K562 (cell line): ENCODE data around the gene EOLA1. TPM values are rescaled to one million over a fixed set of nuclear protein-coding genes. Genes with fewer than 3 reads are reported as not detected.

ENCODE experiments used
- ATAC-seq: fragments of 200-7000 bp; cut with Tn5 transposase; 3 replicates; pipeline ENCODE4 v1.9.1; 2020; ENCODE audit warnings: moderate library complexity
- BruUV-seq: library from RNA; stranded (reverse); fragments of 400-500 nt; replicated peaks from 2 replicates; lab custom pipeline; 2021; lab: Mats Ljungman, UMichigan
- CTCF ChIA-PET: fragments of 300-600 bp; formaldehyde crosslinking; extraction: SDS; loops from one replicate; lab custom pipeline; 2021; ENCODE audit warnings: low intra/inter-chr PET ratio; lab: Yijun Ruan, JAX
- POLR2A ChIA-PET: fragments of 300-600, 350-650 bp; sonication (Branson Sonifier 250); formaldehyde crosslinking; extraction: SDS; loops from one replicate; lab custom pipeline; 2021; ENCODE audit warnings: antibody characterized with exemption, inconsistent platforms; lab: Yijun Ruan, JAX
- DNase-seq, 4 experiments: peaks; one replicate each; pipeline versions ENCODE4 v3.0.0 to v3.0.0-alpha.2; 2011 to 2018; ENCODE audit warnings: low spot score in 3 of 4, mixed read lengths in 3 of 4; ENCODE audit errors: extremely low read depth in 1 of 4
- FAIRE-seq: peaks from 2 replicates; lab custom pipeline; 2011; peaks lifted over from hg19 to GRCh38; lab: Jason Lieb, UNC
- H2AFZ ChIP-seq: 2 replicates; pipeline ENCODE4 v1.6.0; 2011; ENCODE audit warnings: low read depth, low read length, control low read depth, inconsistent platforms
- H3K27ac ChIP-seq: fragments of 200-600 bp; 3 replicates; pipeline ENCODE4 v1.8.0; 2011; ENCODE audit warnings: low read depth, mild to moderate bottlenecking, control low read depth, inconsistent platforms, low read length, moderate library complexity, mixed read lengths; ENCODE audit errors: extremely low read depth
- H3K27me3 ChIP-seq, 2 experiments: fragments of 300-600 bp in 1 of 2; 2 replicates in 1 of 2; 3 replicates in 1 of 2; pipeline versions ENCODE4 v1.6.0 to v1.8.0; 2011; ENCODE audit warnings: inconsistent platforms in 2 of 2, low read length in 2 of 2, mild to moderate bottlenecking in 1 of 2, mixed read lengths in 1 of 2, moderate library complexity in 1 of 2; ENCODE audit not compliant: control insufficient read depth in 2 of 2, insufficient read depth in 2 of 2
- H3K36me3 ChIP-seq: fragments of 300-600 bp; 3 replicates; pipeline ENCODE4 v1.8.0; 2011; ENCODE audit warnings: mild to moderate bottlenecking, low read length, inconsistent platforms; ENCODE audit not compliant: control insufficient read depth, insufficient read depth
- H3K4me1 ChIP-seq, 2 experiments: fragments of 200-600 bp in 1 of 2; replicated peaks in 1 of 2; 2 replicates in 1 of 2; 3 replicates in 1 of 2; pipeline versions ENCODE4 v1.5.1 to v1.8.0; 2011; ENCODE audit warnings: inconsistent platforms in 2 of 2, low read length in 2 of 2, mild to moderate bottlenecking in 1 of 2, mixed read lengths in 1 of 2, moderate library complexity in 1 of 2; ENCODE audit not compliant: control insufficient read depth in 2 of 2, insufficient read depth in 2 of 2
- H3K4me2 ChIP-seq: 2 replicates; pipeline ENCODE4 v1.6.1; 2011; ENCODE audit warnings: low read length, control low read depth, inconsistent platforms, mixed read lengths; ENCODE audit not compliant: insufficient read depth
- H3K4me3 ChIP-seq: fragments of 200-600 bp; sonication (generic), shearing (Covaris generic); 2 replicates; pipeline ENCODE4 v1.5.1; 2016; ENCODE audit warnings: control low read depth, inconsistent platforms
- H3K79me2 ChIP-seq: fragments of 200-600 bp; 3 replicates; pipeline ENCODE4 v1.8.0; 2011; ENCODE audit warnings: low read length, inconsistent platforms; ENCODE audit not compliant: control insufficient read depth, insufficient read depth
- H3K9ac ChIP-seq, 2 experiments: 2 replicates each; pipeline versions ENCODE4 v1.6.0 to v1.6.1; 2011; ENCODE audit warnings: low read depth in 2 of 2, low read length in 2 of 2, control low read depth in 1 of 2, inconsistent platforms in 1 of 2, mild to moderate bottlenecking in 1 of 2, mixed read lengths in 1 of 2; ENCODE audit not compliant: insufficient read depth in 1 of 2
- H3K9me1 ChIP-seq: one replicate; pipeline ENCODE4 v1.6.0; 2011; ENCODE audit warnings: inconsistent platforms, mild to moderate bottlenecking, low read length, moderate library complexity; ENCODE audit not compliant: control insufficient read depth, insufficient read depth
- H3K9me3 ChIP-seq: replicated peaks from 2 replicates; pipeline ENCODE4 v1.5.1; 2011; ENCODE audit warnings: low read depth, low read length, inconsistent platforms; ENCODE audit not compliant: control insufficient read depth, insufficient read depth
- H4K20me1 ChIP-seq: replicated peaks from 2 replicates; pipeline ENCODE4 v1.6.1; 2011; ENCODE audit warnings: low read length, inconsistent platforms, mixed read lengths; ENCODE audit not compliant: control insufficient read depth, insufficient read depth
- EGR1 ChIP-seq: fragments of 450-650 bp; conservative IDR thresholded peaks from 2 replicates; pipeline ENCODE4 v1.6.1; 2017; ENCODE audit warnings: mild to moderate bottlenecking
- FOSL1 ChIP-seq: fragments of 200-800 bp; sonication (Bioruptor generic); conservative IDR thresholded peaks from 2 replicates; pipeline ENCODE4 v1.6.1; 2016; ENCODE audit warnings: missing genetic modification characterization, missing compliant biosample characterization
- HNRNPH1 ChIP-seq: fragments of 200-400 bp; formaldehyde crosslinking; optimal IDR thresholded peaks from 2 replicates; pipeline ENCODE3; 2017; ENCODE audit warnings: low read depth, mild to moderate bottlenecking, low read length, moderate library complexity
- MAFF ChIP-seq: IDR thresholded peaks from 2 replicates; pipeline ENCODE4 v1.6.1; 2012; ENCODE audit warnings: low read length, improper control_type of control experiment
- ZNF134 ChIP-seq: fragments of 250-450 bp; sonication (Bioruptor Pico); conservative IDR thresholded peaks from 2 replicates; pipeline ENCODE4 v1.4.0; 2020
- ZNF41 ChIP-seq: fragments of 250-450 bp; sonication (Bioruptor Pico); conservative IDR thresholded peaks from 2 replicates; pipeline ENCODE4 v1.4.0; 2020; ENCODE audit warnings: mild to moderate bottlenecking
- WGBS: fragments of 100-300 bp; shearing (Covaris generic); methylation state at CpG from one replicate; pipeline ENCODE4 v1.1.6; 2016; ENCODE audit warnings: low coverage, mixed read lengths; ENCODE audit not compliant: insufficient coverage; ENCODE audit errors: missing lambda C conversion rate; 5-methylcytosine and 5-hydroxymethylcytosine counted together
- in situ Hi-C: fragments of 300-500 bp; cut with MboI; formaldehyde crosslinking; loops from 4 replicates; pipeline ENCODE4 v1.15.0; 2018; ENCODE audit warnings: inconsistent platforms, mixed read lengths
- intact Hi-C: fragments of 100-400 bp; cut with micrococcal nuclease; formaldehyde crosslinking; loops from 2 replicates; pipeline ENCODE4 v1.14.2; 2022
- polyA plus RNA-seq, 8 experiments: library from polyadenylated mRNA; depleted of rRNA in 4 of 8; stranded (reverse) in 5 of 8; unstranded in 3 of 8; fragments of >200 nt; fragmentation: Nextera tagmentation in 2 of 8; fragmentation: Illumina TruSeq in 1 of 8; extraction: Ambion mirVana in 2 of 8; extraction: Trizol in 1 of 8; gene quantifications; 2 replicates each; pipeline versions ENCODE4 v1.2.1 to v1.2.3, GENCODE V29; 2011 to 2014; ENCODE audit warnings: inconsistent platforms in 1 of 8, missing spikeins in 1 of 8
- total RNA-seq, 7 experiments: library from RNA; depleted of rRNA in 6 of 7; stranded (reverse); fragments of >200 nt in 6 of 7; fragmentation: Illumina TruSeq in 2 of 7; extraction: Trizol in 2 of 7; gene quantifications; 2 replicates each; pipeline versions ENCODE4 v1.2.1 to v1.2.3, GENCODE V29; 2011 to 2021; ENCODE audit warnings: low replicate concordance in 1 of 7

The EOLA1 gene
- total and polyA plus RNA-seq, 9 of the 15 experiments (the other 6 are each of a cell fraction or from before 2014, with no cell fraction given) = 6.3 to 32.9 (median 18.2) TPM

- no peak for TF ChIP-seq HNRNPH1
These were observed 45.8 kb upstream of the EOLA1 start (continued) for GRCh38 chrX:149494844-149495565.

- Histone ChIP-seq H3K27me3 (no peaks in the 10 kb centered on the region), H2AFZ (no peak overlapping the region), H3K9ac (no peak overlapping the region), H3K9me3 (no peaks in the 10 kb centered on the region), H3K4me3 (no peak overlapping the region), H3K4me2 (no peak overlapping the region), H3K36me3 (peaks cover 11% of the 10 kb centered on the region; the same call in 2 of the 3 replicates), H3K79me2 (no peaks in the 10 kb centered on the region), H4K20me1 (no peaks in the 10 kb centered on the region; the same call in 1 of the 2 replicates), H3K27ac (no peak overlapping the region), H3K4me1 (no peaks in the 10 kb centered on the region; a peak in 2 of 5 replicates), H3K9me1 (no peaks in the 10 kb centered on the region)
- intact Hi-C loops = no loop called here
- ATAC-seq = no peak
- no peak for FAIRE-seq
- POLR2A ChIA-PET = interaction anchor here (1.0 kb wide), 1 partner anchor 10 kb away, joined by 3 read pairs; no protein-coding TSS in a partner anchor
- no peak for TF ChIP-seq MAFF
- TF ChIP-seq ZNF41 = no peak
- 0 out of 2 replicates have a peak, but pooled peaks have one; percentile 19 for TF ChIP-seq FOSL1 (tag)
- TF ChIP-seq ZNF134 (CRISPR knock-in tag) = no peak
- no peak for TF ChIP-seq EGR1
- no peak for DNase-seq
- WGBS = 58% methylated on average over 5 of the region's 5 CpGs
- CTCF ChIA-PET = no interaction called here
- no TSS peak for BruUV-seq
- in situ Hi-C loops = no loop called here
These were observed 45.2 kb upstream of the EOLA1 start for GRCh38 chrX:149495573-149496071.
